Breast epithelium (tissue), 4 donors: ENCODE results near the gene CBFA2T3. TPM values are rescaled to one million over a fixed set of nuclear protein-coding genes. Genes with fewer than 3 reads are reported as not detected.

Source experiments
- DNase-seq, 2 donors: peaks; one replicate each; pipeline ENCODE4 v3.0.0-alpha.2; 2019; ENCODE audit warnings: low spot score in 2 of 2
- H3K27ac ChIP-seq, 2 donors: fragments of 200-600 bp; sonication (generic) in 1 of 2; one replicate each; pipeline ENCODE4 v1.5.1; 2016 to 2019; ENCODE audit warnings: mild to moderate bottlenecking in 1 of 2
- H3K27me3 ChIP-seq, 2 donors: fragments of 200-600 bp; sonication (generic) in 1 of 2; one replicate each; pipeline versions ENCODE4 v1.5.1 to v1.6.0; 2017 to 2019; ENCODE audit warnings: control low read depth in 1 of 2, mild to moderate bottlenecking in 1 of 2
- H3K36me3 ChIP-seq: fragments of 200-600 bp; one replicate; pipeline ENCODE4 v1.5.1; 2019
- H3K4me1 ChIP-seq, 2 donors: fragments of 200-600 bp; sonication (generic); one replicate each; pipeline ENCODE4 v1.5.1; 2016 to 2019; ENCODE audit warnings: control low read depth in 1 of 2
- H3K4me3 ChIP-seq, 3 donors: fragments of 200-600 bp; sonication (generic); 1 replicate in 2 of 3; 2 replicates in 1 of 3; pipeline ENCODE4 v1.5.1; 2016 to 2019; ENCODE audit warnings: mild to moderate bottlenecking in 3 of 3, moderate library complexity in 2 of 3
- H3K9me3 ChIP-seq, 2 donors: fragments of 200-600 bp; sonication (generic) in 1 of 2; one replicate each; pipeline ENCODE4 v1.5.1; 2016 to 2019; ENCODE audit warnings: control low read depth in 1 of 2
- CTCF ChIP-seq, 3 donors: fragments of 450-650 bp; IDR thresholded peaks; one replicate each; pipeline ENCODE4 v1.5.1; 2016 to 2017; ENCODE audit warnings: antibody characterized with exemption in 3 of 3, mild to moderate bottlenecking in 3 of 3, moderate library complexity in 3 of 3
- POLR2A ChIP-seq: fragments of 450-650 bp; IDR thresholded peaks from one replicate; pipeline ENCODE4 v1.6.1; 2016; ENCODE audit warnings: antibody characterized with exemption, mild to moderate bottlenecking, moderate library complexity
- POLR2AphosphoS5 ChIP-seq, 3 donors: sonication (generic); formaldehyde crosslinking; IDR thresholded peaks; one replicate each; pipeline ENCODE4 v1.6.1; 2017; ENCODE audit warnings: antibody characterized with exemption in 3 of 3
- intact Hi-C: fragments of 100-400 bp; cut with DNase I; formaldehyde crosslinking; loops from one replicate; pipeline ENCODE4 v1.15.1; 2023; ENCODE audit warnings: low total_unique reads
- total RNA-seq, 3 donors: library from RNA; depleted of rRNA; stranded (reverse); fragments of >200 nt; gene quantifications; one replicate each; pipeline ENCODE4 v1.1.0, GENCODE V29; 2016

Gene CBFA2T3
- total RNA-seq, 3 donors from 2014 or later, result 0.64 to 2.3 (median 0.88) TPM

GRCh38 chr16:88881007-88881615 lies 95.9 kb downstream of the CBFA2T3 start:
- peak overlapping the region in 2 of 3 donors; percentile 41 to 61 for H3K4me3 ChIP-seq
- no peaks in the 10 kb centered on the region for H3K27me3 ChIP-seq
- no peaks in the 10 kb centered on the region for H3K36me3 ChIP-seq
- intact Hi-C loops, result no loop called here
- TF ChIP-seq POLR2AphosphoS5 (IDR thresholded peaks at IDR 0.05), result no peak
- no peak for TF ChIP-seq POLR2A
- no peaks in the 10 kb centered on the region for H3K4me1 ChIP-seq
- no peak for DNase-seq
- H3K27ac ChIP-seq, result no peak overlapping the region
- no peaks in the 10 kb centered on the region for H3K9me3 ChIP-seq

GRCh38 chr16:88880226-88881006 lies 96.6 kb downstream of the CBFA2T3 start:
- DNase-seq, result no peak
- TF ChIP-seq POLR2AphosphoS5 (IDR thresholded peaks at IDR 0.05) (no peak), CTCF (IDR thresholded peaks at IDR 0.05) (no peak), POLR2A (no peak)
- Histone ChIP-seq H3K4me1 (no peaks in the 10 kb centered on the region), H3K36me3 (no peaks in the 10 kb centered on the region), H3K27me3 (no peaks in the 10 kb centered on the region), H3K4me3 (peak overlapping the region in 2 of 3 donors; percentile 41 to 61), H3K27ac (no peak overlapping the region), H3K9me3 (no peaks in the 10 kb centered on the region)
- intact Hi-C loops, result no loop called here

- intact Hi-C loops, result no loop called here
- Histone ChIP-seq H3K36me3 (no peaks in the 10 kb centered on the region), H3K4me3 (no peak overlapping the region), H3K27me3 (no peaks in the 10 kb centered on the region), H3K27ac (no peak overlapping the region), H3K9me3 (no peaks in the 10 kb centered on the region), H3K4me1 (no peaks in the 10 kb centered on the region)
- DNase-seq, result no peak
- no peak for TF ChIP-seq POLR2A
- no peak for TF ChIP-seq CTCF (IDR thresholded peaks at IDR 0.05)
- TF ChIP-seq POLR2AphosphoS5 (IDR thresholded peaks at IDR 0.05), result no peak
Measured at GRCh38 chr16:88879788-88880055, 97.3 kb downstream of the CBFA2T3 start.

- Histone ChIP-seq H3K27me3 (no peaks in the 10 kb centered on the region), H3K4me1 (no peaks in the 10 kb centered on the region), H3K36me3 (no peaks in the 10 kb centered on the region), H3K27ac (no peak overlapping the region), H3K4me3 (no peak overlapping the region), H3K9me3 (no peaks in the 10 kb centered on the region)
- intact Hi-C loops, result no loop called here
- DNase-seq, result no peak
- TF ChIP-seq POLR2A, result no peak
- TF ChIP-seq CTCF (IDR thresholded peaks at IDR 0.05), result no peak
- TF ChIP-seq POLR2AphosphoS5 (IDR thresholded peaks at IDR 0.05), result no peak
Measured at GRCh38 chr16:88878967-88879787, 97.8 kb downstream of the CBFA2T3 start.

- no peak for TF ChIP-seq POLR2A
- TF ChIP-seq CTCF (IDR thresholded peaks at IDR 0.05), result no peak
- no peak for TF ChIP-seq POLR2AphosphoS5 (IDR thresholded peaks at IDR 0.05)
- Histone ChIP-seq H3K9me3 (no peaks in the 10 kb centered on the region), H3K27ac (no peak overlapping the region), H3K4me3 (no peak overlapping the region), H3K4me1 (no peaks in the 10 kb centered on the region), H3K36me3 (no peaks in the 10 kb centered on the region), H3K27me3 (no peaks in the 10 kb centered on the region)
- intact Hi-C loops, result no loop called here
- no peak for DNase-seq
Measured at GRCh38 chr16:88878356-88878755, 98.7 kb downstream of the CBFA2T3 start.
